NB4 (cell line): Measurements from ENCODE around the gene TRAM2.

ENCODE experiments used
- DNase-seq: peaks from one replicate; pipeline ENCODE4 v3.0.0; 2010; ENCODE audit warnings: low read depth
- H3K4me3 ChIP-seq: one replicate; pipeline ENCODE4 v1.5.1; 2011; ENCODE audit warnings: mild to moderate bottlenecking, low read depth, low read length, moderate library complexity
- MYC ChIP-seq: IDR thresholded peaks from 2 replicates; pipeline ENCODE4 v1.6.1; 2011; ENCODE audit warnings: low read depth, low read length
- POLR2A ChIP-seq: IDR thresholded peaks from 2 replicates; pipeline ENCODE4 v1.6.1; 2011; ENCODE audit warnings: mild to moderate bottlenecking; ENCODE audit not compliant: insufficient read length; ENCODE audit errors: extremely low read depth
- TF ChIP-seq, protein P1 (sequence below): IDR thresholded peaks from 2 replicates; pipeline ENCODE4 v1.6.1; 2011; ENCODE audit warnings: low read depth, low read length
- TF ChIP-seq, protein P2 (sequence below): IDR thresholded peaks from one replicate; pipeline ENCODE4 v1.5.1; 2012; ENCODE audit warnings: low read depth, low read length

The TRAM2 gene

DNA sequence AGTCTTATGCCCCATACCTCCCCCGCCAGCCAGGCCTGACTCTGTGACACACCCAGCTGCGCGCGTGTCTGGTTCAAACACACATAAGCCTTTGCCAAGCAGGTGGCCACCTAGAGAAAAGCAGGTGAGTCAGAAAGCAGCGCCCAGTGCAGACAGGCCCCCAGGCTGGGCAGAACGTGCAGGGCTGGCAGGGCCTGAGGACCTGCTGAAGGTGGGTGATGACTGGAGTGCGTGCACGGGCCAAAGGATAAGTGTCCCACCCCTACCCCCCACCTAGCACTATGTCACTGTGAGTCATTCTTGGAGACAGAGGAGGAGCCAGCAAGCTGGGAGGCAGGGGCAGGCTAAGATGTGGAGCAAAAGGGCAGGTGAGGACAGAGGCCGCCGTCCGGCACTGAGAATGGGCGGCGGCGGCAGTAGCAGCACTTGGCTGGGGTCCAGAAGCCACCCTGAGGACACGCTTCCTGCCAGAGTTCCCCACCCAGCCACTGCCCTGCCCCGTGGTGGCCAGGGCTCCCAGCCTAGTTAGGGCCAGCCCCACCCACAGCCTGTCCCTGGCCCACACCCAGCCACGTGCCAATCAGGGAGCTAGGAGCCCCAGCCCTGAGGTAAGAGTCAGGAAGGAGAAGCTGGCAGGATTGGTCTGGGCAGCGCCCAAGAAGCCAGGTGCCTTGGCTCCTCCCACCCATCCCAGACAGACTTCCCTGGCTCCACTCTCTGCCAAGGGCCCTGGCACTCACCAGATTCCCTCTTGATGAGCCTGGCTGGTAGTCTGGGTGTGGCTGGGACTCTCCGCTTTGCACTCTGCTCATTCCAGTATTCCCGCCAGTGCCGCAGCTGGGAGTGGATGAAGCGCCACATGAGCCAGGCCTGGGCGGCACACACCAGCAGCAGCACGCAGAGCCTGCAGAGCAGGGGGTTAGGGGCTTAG, 72.7 kb downstream of the TRAM2 start:
- TF ChIP-seq, protein P1, sequence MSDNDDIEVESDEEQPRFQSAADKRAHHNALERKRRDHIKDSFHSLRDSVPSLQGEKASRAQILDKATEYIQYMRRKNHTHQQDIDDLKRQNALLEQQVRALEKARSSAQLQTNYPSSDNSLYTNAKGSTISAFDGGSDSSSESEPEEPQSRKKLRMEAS: no peak
- TF ChIP-seq, protein P2, sequence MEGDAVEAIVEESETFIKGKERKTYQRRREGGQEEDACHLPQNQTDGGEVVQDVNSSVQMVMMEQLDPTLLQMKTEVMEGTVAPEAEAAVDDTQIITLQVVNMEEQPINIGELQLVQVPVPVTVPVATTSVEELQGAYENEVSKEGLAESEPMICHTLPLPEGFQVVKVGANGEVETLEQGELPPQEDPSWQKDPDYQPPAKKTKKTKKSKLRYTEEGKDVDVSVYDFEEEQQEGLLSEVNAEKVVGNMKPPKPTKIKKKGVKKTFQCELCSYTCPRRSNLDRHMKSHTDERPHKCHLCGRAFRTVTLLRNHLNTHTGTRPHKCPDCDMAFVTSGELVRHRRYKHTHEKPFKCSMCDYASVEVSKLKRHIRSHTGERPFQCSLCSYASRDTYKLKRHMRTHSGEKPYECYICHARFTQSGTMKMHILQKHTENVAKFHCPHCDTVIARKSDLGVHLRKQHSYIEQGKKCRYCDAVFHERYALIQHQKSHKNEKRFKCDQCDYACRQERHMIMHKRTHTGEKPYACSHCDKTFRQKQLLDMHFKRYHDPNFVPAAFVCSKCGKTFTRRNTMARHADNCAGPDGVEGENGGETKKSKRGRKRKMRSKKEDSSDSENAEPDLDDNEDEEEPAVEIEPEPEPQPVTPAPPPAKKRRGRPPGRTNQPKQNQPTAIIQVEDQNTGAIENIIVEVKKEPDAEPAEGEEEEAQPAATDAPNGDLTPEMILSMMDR: no peak
- TF ChIP-seq POLR2A (no peak), MYC (no peak)
- H3K4me3 ChIP-seq: no peak overlapping the region

DNA sequence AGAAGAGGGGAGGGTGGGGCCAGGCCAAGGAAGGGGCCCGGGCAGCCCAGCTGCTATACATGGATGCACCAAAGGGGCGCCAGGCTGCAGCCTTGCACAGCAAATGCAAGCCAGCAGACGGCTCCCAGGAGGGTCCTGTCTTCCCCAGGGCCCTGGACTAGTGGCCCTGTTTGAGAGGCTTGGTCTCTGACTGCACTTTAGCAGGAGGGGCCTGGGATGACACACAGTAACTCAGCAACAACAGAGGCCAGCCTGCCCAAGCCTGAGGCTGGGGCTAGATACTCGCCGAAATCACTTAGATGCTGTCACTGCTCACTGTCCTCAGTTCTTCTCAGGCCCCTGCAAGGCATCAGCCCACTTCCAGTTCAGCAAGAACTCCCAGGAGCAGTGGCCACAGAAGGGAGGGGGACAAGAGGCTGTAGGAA, 73.5 kb downstream of the TRAM2 start:
- no peak overlapping the region for H3K4me3 ChIP-seq
- no peak for TF ChIP-seq POLR2A
- TF ChIP-seq, protein P1: no peak
- TF ChIP-seq, protein P2: no peak
- no peak for TF ChIP-seq MYC
- no peak for DNase-seq

More for the DNA sequence above, 72.7 kb downstream of the TRAM2 start:
- no peak for DNase-seq

DNA sequence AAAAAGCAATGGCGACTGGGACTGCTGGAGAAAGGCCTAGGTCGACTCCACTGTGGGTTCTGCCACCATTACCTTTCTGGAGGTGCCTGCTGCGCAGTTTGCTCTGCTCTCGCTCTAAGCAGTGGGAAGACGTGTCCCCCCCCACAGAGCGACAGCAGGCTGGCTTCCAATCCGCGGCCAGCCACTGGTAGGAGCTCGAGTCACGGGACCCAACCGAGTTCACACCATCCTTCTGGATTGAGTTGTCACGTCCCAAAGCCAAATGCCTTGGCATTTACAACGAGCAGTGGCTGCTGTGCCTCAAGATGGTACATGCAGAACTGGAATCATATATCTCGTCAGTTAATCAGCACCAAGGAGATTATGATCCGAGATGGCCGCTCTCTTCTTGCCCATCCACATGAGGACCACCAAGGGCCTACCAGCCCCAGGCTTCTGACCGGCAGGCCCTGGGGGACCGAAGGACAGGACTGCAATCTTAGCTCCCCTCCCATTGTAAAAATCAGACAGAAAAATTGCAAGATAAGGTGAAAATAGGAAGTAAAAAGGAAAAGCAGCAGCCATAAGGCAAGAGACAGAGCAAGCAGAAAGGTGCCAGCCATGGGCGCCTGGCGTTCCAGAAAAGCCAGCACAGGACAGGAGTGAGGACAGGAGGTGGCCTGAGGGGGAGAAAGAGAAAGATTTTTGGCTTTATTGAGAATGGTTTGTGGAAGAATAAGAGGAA, 74.4 kb downstream of the TRAM2 start:
- H3K4me3 ChIP-seq: no peak overlapping the region
- no peak for DNase-seq
- TF ChIP-seq, protein P2: no peak
- TF ChIP-seq MYC (no peak), POLR2A (no peak)
- TF ChIP-seq, protein P1: no peak

DNA sequence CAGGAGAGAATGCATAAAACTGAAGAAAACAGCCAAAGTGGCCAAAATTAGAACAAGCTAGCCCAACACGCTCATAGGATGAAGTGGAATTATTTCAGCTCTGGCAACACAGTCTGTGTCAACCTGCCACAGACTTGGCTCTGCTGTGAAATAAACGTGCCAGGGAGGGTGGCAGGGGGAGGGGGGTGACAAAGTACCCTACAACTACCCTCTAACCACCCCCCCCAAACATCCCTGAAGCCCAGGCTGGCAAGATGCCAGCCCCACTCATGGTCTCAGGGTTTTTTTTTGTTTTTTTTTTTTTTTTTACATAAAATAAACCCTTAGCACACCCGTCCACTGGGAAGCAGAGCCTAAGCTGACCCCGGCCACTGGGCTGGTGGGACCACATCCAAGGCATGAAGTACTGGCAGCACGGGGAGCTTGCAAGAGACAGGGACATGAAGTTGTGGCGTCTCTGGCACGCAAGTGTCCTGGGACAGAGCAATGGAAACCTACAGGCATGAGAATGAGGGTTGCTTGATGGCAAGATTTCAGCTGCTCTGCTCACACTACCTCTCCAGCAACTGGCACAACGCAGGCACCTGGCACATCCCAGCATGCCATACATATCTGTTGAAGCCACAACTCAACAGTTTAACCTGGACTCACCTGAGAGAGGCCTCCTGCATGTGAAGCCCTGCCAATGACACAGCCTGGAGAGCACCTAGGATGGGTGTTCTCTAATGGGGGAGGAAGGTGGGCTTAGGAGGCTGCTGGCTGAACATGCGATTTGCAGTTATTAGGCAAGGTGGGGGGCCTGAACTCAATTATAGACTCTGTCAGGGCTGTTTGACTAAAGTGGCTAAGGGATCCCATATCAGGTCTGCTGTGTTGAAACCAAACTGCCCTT, 76.4 kb downstream of the TRAM2 start:
- no peak overlapping the region for H3K4me3 ChIP-seq
- DNase-seq: no peak
- no peak for TF ChIP-seq POLR2A
- TF ChIP-seq, protein P1: no peak
- no peak for TF ChIP-seq MYC
- TF ChIP-seq, protein P2: no peak

DNA sequence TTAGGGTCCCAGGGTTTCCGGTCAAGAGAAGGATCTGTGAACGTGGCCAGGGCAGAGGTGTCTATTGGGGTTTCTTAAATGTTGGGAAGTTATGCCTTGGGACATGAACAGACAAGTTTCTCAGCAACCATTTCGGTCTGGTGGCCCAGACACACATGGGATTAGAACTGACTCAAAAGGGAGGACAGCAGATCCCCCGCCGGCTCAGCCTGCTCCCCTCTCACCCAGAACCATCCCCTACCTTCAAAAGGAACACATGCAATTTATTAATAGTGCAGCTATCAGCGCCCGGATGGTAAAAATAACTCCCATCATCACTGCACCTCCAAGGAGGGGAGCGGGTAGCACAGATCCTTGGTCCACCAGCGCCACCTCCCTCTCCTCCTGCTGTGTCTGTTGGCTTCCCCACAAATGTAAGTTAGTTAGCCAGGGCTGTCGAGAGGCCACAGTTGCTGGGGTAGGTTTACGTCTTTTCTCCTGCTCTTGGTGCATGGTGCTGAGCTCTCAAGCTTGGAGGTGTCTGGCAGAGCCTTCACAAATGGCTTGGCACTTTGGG, 77.1 kb downstream of the TRAM2 start:
- TF ChIP-seq MYC (no peak), POLR2A (no peak)
- TF ChIP-seq, protein P2: no peak
- TF ChIP-seq, protein P1: no peak
- no peak for DNase-seq
- no peak overlapping the region for H3K4me3 ChIP-seq
